Sigmoid colon (tissue), 7 donors: ENCODE measurements around the gene SNX20. TPM values are rescaled to one million over a fixed set of nuclear protein-coding genes. Genes with fewer than 3 reads are reported as not detected.

Source experiments
- DNase-seq: peaks from one replicate; pipeline ENCODE4 v3.0.0-alpha.2; 2019
- H3K27ac ChIP-seq, 4 donors: fragments of 200-600 bp; sonication (generic); one replicate each; pipeline ENCODE4 v1.5.1; 2016 to 2019; ENCODE audit warnings: mild to moderate bottlenecking in 1 of 4
- H3K27me3 ChIP-seq, 3 donors: fragments of 200-600 bp; sonication (generic); one replicate each; pipeline ENCODE4 v1.5.1; 2019; ENCODE audit warnings: mild to moderate bottlenecking in 1 of 3
- H3K36me3 ChIP-seq, 4 donors: fragments of 200-600 bp; sonication (generic); one replicate each; pipeline ENCODE4 v1.5.1; 2016 to 2019
- H3K4me1 ChIP-seq, 4 donors: fragments of 200-600 bp; sonication (generic); one replicate each; pipeline ENCODE4 v1.5.1; 2017 to 2019
- H3K4me3 ChIP-seq, 4 donors: fragments of 200-600 bp; sonication (generic); one replicate each; pipeline ENCODE4 v1.5.1; 2017 to 2019; ENCODE audit warnings: mild to moderate bottlenecking in 2 of 4, moderate library complexity in 1 of 4
- H3K9me3 ChIP-seq, 4 donors: fragments of 200-600 bp in 3 of 4; sonication (generic) in 3 of 4; one replicate each; pipeline versions ENCODE4 v1.5.1 to v1.6.1; 2013 to 2019
- EP300 ChIP-seq, 4 donors: sonication (generic); formaldehyde crosslinking; IDR thresholded peaks; one replicate each; pipeline ENCODE4 v1.6.1; 2017; ENCODE audit warnings: antibody characterized with exemption in 4 of 4
- POLR2A ChIP-seq, 2 donors: fragments of 450-650 bp; IDR thresholded peaks; one replicate each; pipeline ENCODE4 v1.6.1; 2016; ENCODE audit warnings: antibody characterized with exemption in 2 of 2, mild to moderate bottlenecking in 2 of 2, moderate library complexity in 2 of 2
- POLR2AphosphoS5 ChIP-seq, 4 donors: sonication (generic); formaldehyde crosslinking; IDR thresholded peaks; one replicate each; pipeline ENCODE4 v1.6.1; 2017; ENCODE audit warnings: antibody characterized with exemption in 4 of 4
- WGBS, 2 donors: extraction: QIAGEN DNeasy Blood & Tissue Kit; methylation state at CpG; one replicate each; pipeline ENCODE4 v1.1.7; 2013; 5-methylcytosine and 5-hydroxymethylcytosine counted together
- intact Hi-C: fragments of 100-400 bp; cut with DNase I; formaldehyde crosslinking; loops from one replicate; pipeline ENCODE4 v1.15.1; 2023
- polyA plus RNA-seq, 3 donors: library from polyadenylated mRNA; stranded (reverse); fragments of 200-250 nt; gene quantifications; one replicate each; pipeline ENCODE4 v1.2.3, GENCODE V29; 2013
- total RNA-seq, 4 donors: library from RNA; depleted of rRNA; stranded (reverse); fragments of >200 nt; gene quantifications; one replicate each; pipeline ENCODE4 v1.1.0, GENCODE V29; 2016
- TF ChIP-seq, protein P1 (sequence below), 4 experiments: fragments of 450-650 bp in 3 of 4; fragments of 200-600 bp in 1 of 4; IDR thresholded peaks; one replicate each; pipeline ENCODE4 v1.5.1; 2016 to 2019; ENCODE audit warnings: antibody characterized with exemption in 4 of 4, mild to moderate bottlenecking in 3 of 4, moderate library complexity in 2 of 4
- donor health status: healthy with polysubstance abuse.
- donor health status: Bipolar disorder and iron deficiency.
- donor health status: healthy.

The SNX20 gene
- total and polyA plus RNA-seq, 7 donors, result 0.60 to 9.3 (median 1.8) TPM

DNA sequence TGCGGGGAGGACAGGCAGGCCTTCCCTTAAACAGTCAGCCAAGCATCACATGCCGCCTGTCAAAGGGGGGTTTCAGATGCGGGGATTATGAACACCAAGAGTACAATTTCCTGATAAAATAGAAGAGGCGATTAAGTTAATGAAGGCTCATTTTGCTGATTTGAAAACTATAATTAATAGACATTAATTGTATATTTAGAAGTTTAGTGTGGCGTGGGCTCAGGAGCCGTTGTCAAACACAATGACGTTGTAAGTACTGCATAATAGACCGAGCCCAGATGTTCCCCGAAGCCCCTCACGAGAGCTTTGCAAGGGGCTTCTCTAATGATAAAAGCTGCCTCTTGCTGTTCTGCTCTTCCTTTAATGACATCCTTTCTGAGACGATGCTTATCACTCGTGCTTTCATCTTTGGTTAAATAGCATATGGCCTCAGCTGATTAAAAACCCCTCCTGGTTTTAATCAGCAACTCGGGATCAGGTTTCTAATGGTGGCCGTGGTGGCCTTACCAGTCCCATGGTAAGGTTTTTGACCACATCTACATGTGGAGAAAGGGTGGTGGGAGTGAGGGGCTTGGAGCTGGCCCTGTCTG lies 28.2 kb downstream of the SNX20 start:
- H3K27me3 ChIP-seq, result no peaks in the 10 kb centered on the region
- H3K4me3 ChIP-seq, result no peak overlapping the region
- 77 to 78% methylated on average over 14 of the region's 14 CpGs for WGBS, 2 donors
- DNase-seq, result no peak
- H3K9me3 ChIP-seq, result no peaks in the 10 kb centered on the region
- no peak for TF ChIP-seq EP300 (IDR thresholded peaks at IDR 0.05)
- TF ChIP-seq, protein P1, sequence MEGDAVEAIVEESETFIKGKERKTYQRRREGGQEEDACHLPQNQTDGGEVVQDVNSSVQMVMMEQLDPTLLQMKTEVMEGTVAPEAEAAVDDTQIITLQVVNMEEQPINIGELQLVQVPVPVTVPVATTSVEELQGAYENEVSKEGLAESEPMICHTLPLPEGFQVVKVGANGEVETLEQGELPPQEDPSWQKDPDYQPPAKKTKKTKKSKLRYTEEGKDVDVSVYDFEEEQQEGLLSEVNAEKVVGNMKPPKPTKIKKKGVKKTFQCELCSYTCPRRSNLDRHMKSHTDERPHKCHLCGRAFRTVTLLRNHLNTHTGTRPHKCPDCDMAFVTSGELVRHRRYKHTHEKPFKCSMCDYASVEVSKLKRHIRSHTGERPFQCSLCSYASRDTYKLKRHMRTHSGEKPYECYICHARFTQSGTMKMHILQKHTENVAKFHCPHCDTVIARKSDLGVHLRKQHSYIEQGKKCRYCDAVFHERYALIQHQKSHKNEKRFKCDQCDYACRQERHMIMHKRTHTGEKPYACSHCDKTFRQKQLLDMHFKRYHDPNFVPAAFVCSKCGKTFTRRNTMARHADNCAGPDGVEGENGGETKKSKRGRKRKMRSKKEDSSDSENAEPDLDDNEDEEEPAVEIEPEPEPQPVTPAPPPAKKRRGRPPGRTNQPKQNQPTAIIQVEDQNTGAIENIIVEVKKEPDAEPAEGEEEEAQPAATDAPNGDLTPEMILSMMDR (IDR thresholded peaks at IDR 0.05), result no peak
- TF ChIP-seq POLR2A (IDR thresholded peaks at IDR 0.05), result no peak
- TF ChIP-seq POLR2AphosphoS5 (IDR thresholded peaks at IDR 0.05), result no peak
- intact Hi-C loops, result no loop called here
- H3K36me3 ChIP-seq, result no peaks in the 10 kb centered on the region
- H3K4me1 ChIP-seq, result no peaks in the 10 kb centered on the region
- H3K27ac ChIP-seq, result no peak overlapping the region

DNA sequence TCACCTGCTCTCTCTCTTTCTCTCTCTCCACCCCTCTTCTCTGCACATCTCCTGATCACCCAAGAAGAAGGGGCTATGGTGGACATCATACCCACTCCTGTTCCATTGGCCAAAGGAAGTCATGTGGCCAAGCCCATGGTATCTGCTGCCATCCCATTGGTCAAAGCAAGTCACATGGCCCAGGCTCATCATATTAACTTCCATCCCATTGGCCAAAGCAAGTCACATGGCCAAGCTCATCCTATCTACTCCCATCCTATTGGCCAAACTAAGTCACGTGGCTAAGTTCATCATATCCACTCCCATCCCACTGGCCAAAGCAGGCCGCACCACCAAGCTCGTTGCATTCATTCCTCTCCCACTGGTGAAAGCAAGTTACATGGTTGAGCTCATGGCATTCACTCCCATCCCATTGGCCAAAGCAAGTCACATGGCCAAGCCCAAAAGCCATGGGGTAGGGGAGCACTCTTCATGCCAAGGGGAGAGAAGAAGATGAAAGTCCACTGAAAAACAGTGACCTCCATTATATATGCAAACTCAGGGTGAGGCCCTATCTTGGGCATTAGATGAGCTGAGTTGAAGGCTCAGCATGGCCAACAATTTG lies 29.2 kb downstream of the SNX20 start:
- TF ChIP-seq POLR2AphosphoS5 (IDR thresholded peaks at IDR 0.05), result peak in 1 of 4 donors; percentile 1
- TF ChIP-seq EP300 (IDR thresholded peaks at IDR 0.05), result no peak
- TF ChIP-seq, protein P1 (IDR thresholded peaks at IDR 0.05), result no peak
- TF ChIP-seq POLR2A (IDR thresholded peaks at IDR 0.05), result no peak
- intact Hi-C loops, result no loop called here
- no peak for DNase-seq
- Histone ChIP-seq H3K9me3 (no peaks in the 10 kb centered on the region), H3K4me1 (no peaks in the 10 kb centered on the region), H3K27me3 (no peaks in the 10 kb centered on the region), H3K36me3 (no peaks in the 10 kb centered on the region), H3K4me3 (no peak overlapping the region), H3K27ac (no peak overlapping the region)
- WGBS, 2 donors, result 94 to 95% methylated on average over 3 of the region's 3 CpGs

DNA sequence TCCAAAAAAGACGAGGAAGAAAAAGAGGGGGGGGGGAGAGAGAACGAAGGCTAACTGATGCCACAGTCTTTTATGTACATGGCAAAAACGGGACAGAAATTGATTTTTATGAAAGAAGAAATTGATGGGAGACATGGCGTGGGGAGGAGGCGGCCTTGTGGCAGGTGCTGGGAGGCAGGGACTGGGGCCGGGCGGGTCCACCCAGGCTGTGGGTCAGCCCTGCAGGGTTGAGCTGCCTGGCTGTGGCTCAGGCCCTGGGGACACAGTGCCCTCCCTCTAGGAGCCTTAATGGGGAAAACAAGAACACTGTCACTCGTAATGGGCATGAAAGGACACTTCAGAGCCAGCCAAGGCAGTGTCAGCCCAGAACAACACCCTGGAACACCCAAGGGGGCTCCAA lies 34.8 kb downstream of the SNX20 start:
- no peak overlapping the region for H3K4me3 ChIP-seq
- 80 to 83% methylated on average over 8 of the region's 8 CpGs for WGBS, 2 donors
- peaks cover 0 to 18% (median 6%) of the 10 kb centered on the region in 4 donors for H3K4me1 ChIP-seq
- TF ChIP-seq POLR2A (IDR thresholded peaks at IDR 0.05), result no peak
- TF ChIP-seq, protein P1 (IDR thresholded peaks at IDR 0.05), result no peak
- no peak for TF ChIP-seq POLR2AphosphoS5 (IDR thresholded peaks at IDR 0.05)
- TF ChIP-seq EP300 (IDR thresholded peaks at IDR 0.05), result no peak
- no peaks in the 10 kb centered on the region for H3K27me3 ChIP-seq
- intact Hi-C loops, result no loop called here
- H3K9me3 ChIP-seq, result no peaks in the 10 kb centered on the region
- H3K27ac ChIP-seq, result no peak overlapping the region
- no peak for DNase-seq
- H3K36me3 ChIP-seq, result no peaks in the 10 kb centered on the region

DNA sequence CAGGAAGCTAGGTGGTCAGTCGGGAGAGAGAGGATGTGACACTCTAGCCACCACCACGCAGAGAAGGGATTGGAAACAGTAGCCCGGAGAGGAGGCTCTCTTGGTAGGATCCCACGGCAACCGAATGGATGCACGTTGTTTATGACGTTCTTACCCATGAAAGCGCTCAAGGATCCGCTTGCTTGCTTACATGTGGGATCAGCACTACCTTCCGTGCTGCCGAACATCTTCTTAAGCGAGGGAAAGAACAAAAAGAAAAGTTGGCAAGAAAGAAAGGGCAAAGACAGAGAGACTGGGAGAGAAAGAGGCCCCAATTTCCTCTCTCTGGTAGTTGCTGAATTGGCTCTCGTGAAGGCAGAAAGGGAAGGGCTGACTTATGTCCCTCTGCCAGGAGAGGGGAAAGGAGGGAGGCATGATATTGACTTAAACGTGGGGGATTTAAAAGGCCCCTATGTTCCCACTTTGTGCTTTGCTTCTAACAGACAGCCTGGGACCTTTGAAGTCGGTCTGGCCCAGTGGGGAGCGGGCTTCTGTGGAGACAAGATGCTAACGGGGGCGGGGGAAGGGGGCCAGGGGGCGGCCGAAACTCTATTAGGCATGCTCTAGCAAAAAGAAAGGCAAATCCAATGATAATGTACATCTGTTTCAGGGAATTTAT lies 35.4 kb downstream of the SNX20 start:
- H3K36me3 ChIP-seq, result no peaks in the 10 kb centered on the region
- TF ChIP-seq POLR2A (IDR thresholded peaks at IDR 0.05) (no peak), POLR2AphosphoS5 (IDR thresholded peaks at IDR 0.05) (no peak), EP300 (IDR thresholded peaks at IDR 0.05) (no peak)
- TF ChIP-seq, protein P1 (IDR thresholded peaks at IDR 0.05), result no peak
- no peaks in the 10 kb centered on the region for H3K27me3 ChIP-seq
- H3K4me3 ChIP-seq, result no peak overlapping the region
- H3K4me1 ChIP-seq, result peaks cover 0 to 18% (median 6%) of the 10 kb centered on the region in 4 donors
- no peaks in the 10 kb centered on the region for H3K9me3 ChIP-seq
- intact Hi-C loops, result no loop called here
- 79 to 87% methylated on average over 20 of the region's 20 CpGs for WGBS, 2 donors
- DNase-seq, result no peak
- H3K27ac ChIP-seq, result no peak overlapping the region
